Adipocyte (in vitro differentiated cells): Measurements from ENCODE around the gene PEAR1.
"Not testable (repeated sequence)": the region's sequence is repeated elsewhere in the genome, so short reads cannot be mapped to it uniquely, and the experiment has no call there.

ENCODE experiments used
- DNase-seq: peaks from one replicate; pipeline ENCODE4 v3.0.0-alpha.2; 2015; ENCODE audit warnings: low read depth
- H3K27me3 ChIP-seq: replicated peaks from 2 replicates; pipeline ENCODE4 v1.7.0; 2013; ENCODE audit warnings: mild to moderate bottlenecking, low read length, moderate library complexity; ENCODE audit not compliant: control insufficient read depth, insufficient read depth
- H3K36me3 ChIP-seq: 2 replicates; pipeline ENCODE4 v1.7.0; 2013; ENCODE audit warnings: low read length, mild to moderate bottlenecking, moderate library complexity; ENCODE audit not compliant: control insufficient read depth, insufficient read depth, severe bottlenecking
- H3K4me1 ChIP-seq: 2 replicates; pipeline ENCODE4 v1.7.0; 2013; ENCODE audit warnings: mild to moderate bottlenecking, low read length, moderate library complexity; ENCODE audit not compliant: control insufficient read depth, insufficient read depth
- H3K4me3 ChIP-seq: 2 replicates; pipeline ENCODE4 v1.7.0; 2013; ENCODE audit warnings: mild to moderate bottlenecking, low read length, moderate library complexity
- H3K9ac ChIP-seq: 2 replicates; pipeline ENCODE4 v1.7.0; 2013; ENCODE audit warnings: mild to moderate bottlenecking, low read length, moderate library complexity
- H3K9me3 ChIP-seq: 2 replicates; pipeline ENCODE4 v1.7.0; 2013; ENCODE audit warnings: mild to moderate bottlenecking, low read length, moderate library complexity; ENCODE audit not compliant: control insufficient read depth

PEAR1 gene

GRCh38 chr1:156926175-156926574, 32.7 kb downstream of the PEAR1 start:
- Histone ChIP-seq H3K4me3 (no peak overlapping the region), H3K9ac (no peak overlapping the region), H3K4me1 (no peaks in the 10 kb centered on the region), H3K9me3 (no peaks in the 10 kb centered on the region), H3K27me3 (peaks cover 33% of the 10 kb centered on the region), H3K36me3 (no peaks in the 10 kb centered on the region)
- DNase-seq: no peak

GRCh38 chr1:156926695-156927094, 33.2 kb downstream of the PEAR1 start:
- not testable (repeated sequence) for DNase-seq

GRCh38 chr1:156927215-156928042, 33.9 kb downstream of the PEAR1 start:
- no peaks in the 10 kb centered on the region for H3K9me3 ChIP-seq
- peak; percentile 93 for DNase-seq
- H3K4me3 ChIP-seq: peak overlapping the region; percentile 36
- H3K4me1 ChIP-seq: no peaks in the 10 kb centered on the region
- H3K36me3 ChIP-seq: no peaks in the 10 kb centered on the region
- peaks cover 22% of the 10 kb centered on the region for H3K27me3 ChIP-seq
- H3K9ac ChIP-seq: no peak overlapping the region

More at GRCh38 chr1:156926695-156927094, 33.2 kb downstream of the PEAR1 start:
- not testable (repeated sequence) for H3K4me1 ChIP-seq, H3K9ac ChIP-seq, H3K36me3 ChIP-seq, H3K4me3 ChIP-seq, H3K9me3 ChIP-seq
- H3K27me3 ChIP-seq: peaks cover 29% of the 10 kb centered on the region

- DNase-seq: no peak
- Histone ChIP-seq H3K36me3 (no peaks in the 10 kb centered on the region), H3K9ac (no peak overlapping the region), H3K4me1 (no peaks in the 10 kb centered on the region), H3K9me3 (no peaks in the 10 kb centered on the region), H3K27me3 (peaks cover 15% of the 10 kb centered on the region), H3K4me3 (no peak overlapping the region)
Measured at GRCh38 chr1:156928043-156928602, 34.6 kb downstream of the PEAR1 start.

- H3K4me1 ChIP-seq: no peaks in the 10 kb centered on the region
- H3K9me3 ChIP-seq: no peaks in the 10 kb centered on the region
- H3K4me3 ChIP-seq: no peak overlapping the region
- no peak for DNase-seq
- peaks cover 7% of the 10 kb centered on the region for H3K36me3 ChIP-seq
- H3K9ac ChIP-seq: no peak overlapping the region
- peaks cover 9% of the 10 kb centered on the region for H3K27me3 ChIP-seq
Measured at GRCh38 chr1:156929596-156930238, 36.2 kb downstream of the PEAR1 start.

- no peaks in the 10 kb centered on the region for H3K9me3 ChIP-seq
- H3K9ac ChIP-seq: no peak overlapping the region
- no peaks in the 10 kb centered on the region for H3K4me1 ChIP-seq
- H3K27me3 ChIP-seq: peaks cover 9% of the 10 kb centered on the region
- DNase-seq: no peak
- H3K4me3 ChIP-seq: no peak overlapping the region
- peaks cover 11% of the 10 kb centered on the region for H3K36me3 ChIP-seq
Measured at GRCh38 chr1:156930483-156930882, 37.0 kb downstream of the PEAR1 start.

GRCh38 chr1:156931211-156931952, 37.9 kb downstream of the PEAR1 start:
- H3K9ac ChIP-seq: no peak overlapping the region
- no peaks in the 10 kb centered on the region for H3K4me1 ChIP-seq
- H3K9me3 ChIP-seq: no peaks in the 10 kb centered on the region
- peaks cover 9% of the 10 kb centered on the region for H3K27me3 ChIP-seq
- no peak for DNase-seq
- no peak overlapping the region for H3K4me3 ChIP-seq
- H3K36me3 ChIP-seq: peaks cover 18% of the 10 kb centered on the region

- Histone ChIP-seq H3K9me3 (no peaks in the 10 kb centered on the region), H3K4me1 (no peaks in the 10 kb centered on the region), H3K36me3 (peaks cover 25% of the 10 kb centered on the region), H3K9ac (no peak overlapping the region), H3K27me3 (peaks cover 9% of the 10 kb centered on the region), H3K4me3 (no peak overlapping the region)
- DNase-seq: no peak
Measured at GRCh38 chr1:156931974-156932710, 38.6 kb downstream of the PEAR1 start.

GRCh38 chr1:156933136-156933535, 39.6 kb downstream of the PEAR1 start:
- H3K4me3 ChIP-seq: no peak overlapping the region
- peaks cover 35% of the 10 kb centered on the region for H3K36me3 ChIP-seq
- no peak for DNase-seq
- no peak overlapping the region for H3K9ac ChIP-seq
- no peaks in the 10 kb centered on the region for H3K4me1 ChIP-seq
- H3K27me3 ChIP-seq: peaks cover 9% of the 10 kb centered on the region
- H3K9me3 ChIP-seq: no peaks in the 10 kb centered on the region

- Histone ChIP-seq H3K27me3 (no peaks in the 10 kb centered on the region), H3K4me1 (no peaks in the 10 kb centered on the region), H3K9me3 (no peaks in the 10 kb centered on the region), H3K4me3 (no peak overlapping the region), H3K9ac (no peak overlapping the region), H3K36me3 (peaks cover 60% of the 10 kb centered on the region)
- no peak for DNase-seq
Measured at GRCh38 chr1:156935505-156936128, 42.1 kb downstream of the PEAR1 start.
